HG03175 (cell line): ENCODE data around the gene PSMD8.
A peak's percentile ranks its signal among the peaks of the same experiment; 100 is the strongest.
"Not testable (repeated sequence)": the region's sequence is repeated elsewhere in the genome, so short reads cannot be mapped to it uniquely, and the experiment has no call there.

Experiments
- ATAC-seq: cut with Tn5 transposase; IDR thresholded peaks from one replicate; pipeline ENCODE4 v1.9.1; 2021; ENCODE audit warnings: mild to moderate bottlenecking, moderate library complexity; ENCODE audit not compliant: unreplicated experiment

PSMD8 gene

DNA sequence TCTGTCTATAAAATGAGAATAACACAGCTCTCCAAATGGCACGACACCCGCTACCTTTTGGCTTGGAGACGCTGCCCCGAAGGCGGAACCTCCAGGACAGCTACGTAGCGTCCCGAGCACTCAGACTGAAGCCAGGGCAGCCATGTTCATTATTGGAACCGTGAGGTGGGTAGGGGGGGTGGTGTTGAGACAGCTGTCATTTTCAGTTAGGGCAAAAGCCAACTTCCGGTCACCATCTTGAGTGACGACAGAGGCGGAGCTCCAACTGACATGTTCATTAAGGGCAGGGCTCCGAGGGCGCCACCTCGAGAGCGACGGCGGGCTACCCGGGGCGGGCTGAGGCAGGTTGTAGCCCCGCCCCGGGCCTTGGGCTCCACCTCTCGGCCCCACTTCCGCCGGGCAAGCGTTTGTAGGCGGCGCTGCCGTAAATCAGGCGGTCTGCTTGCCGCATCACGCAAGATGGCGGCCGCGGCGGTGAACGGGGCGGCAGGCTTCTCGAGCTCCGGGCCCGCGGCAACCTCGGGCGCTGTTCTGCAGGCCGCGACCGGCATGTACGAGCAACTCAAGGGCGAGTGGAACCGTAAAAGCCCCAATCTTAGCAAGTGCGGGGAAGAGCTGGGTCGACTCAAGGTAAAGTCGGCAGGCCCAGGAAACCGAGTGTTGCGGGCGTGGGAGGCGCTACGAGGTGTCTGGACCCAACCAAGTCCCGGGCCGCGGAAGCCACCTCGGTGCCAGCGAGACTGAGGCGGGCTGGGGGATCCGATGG, at the start of gene PSMD8:
Gene PSMD8, plus strand, starts transcription at position 240 of the 766 bp plus-strand sequence. Its CDS starts 31 bp downstream, at position 271.
- ATAC-seq: peak; percentile 92

GRCh38 chr19:38326591-38326990, 47.8 kb upstream of the PSMD8 start:
- ATAC-seq: no peak

GRCh38 chr19:38329651-38330050, 44.7 kb upstream of the PSMD8 start:
- no peak for ATAC-seq

DNA sequence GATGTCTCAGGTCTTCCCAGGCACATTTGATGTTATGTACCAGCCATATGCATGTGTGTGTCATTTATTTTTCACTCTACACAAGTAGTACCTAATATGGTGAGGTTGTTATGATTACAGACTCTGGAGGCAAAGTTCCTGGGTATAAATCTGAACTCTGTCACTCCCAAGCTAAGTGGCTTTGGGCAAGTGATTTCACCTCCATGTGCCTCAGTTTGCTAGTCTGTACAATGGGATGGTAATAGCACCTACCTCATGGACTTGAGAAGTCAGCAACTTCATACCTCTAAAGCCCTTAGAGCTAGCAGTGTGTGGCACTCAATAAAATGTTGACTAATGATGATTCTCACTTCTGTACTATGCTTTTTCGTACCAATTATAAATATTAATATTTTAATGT, 42.6 kb upstream of the PSMD8 start:
- ATAC-seq: no peak

GRCh38 chr19:38333245-38333644, 41.1 kb upstream of the PSMD8 start:
- no peak for ATAC-seq

GRCh38 chr19:38335949-38336637, 38.3 kb upstream of the PSMD8 start:
- peak; percentile 68 for ATAC-seq

DNA sequence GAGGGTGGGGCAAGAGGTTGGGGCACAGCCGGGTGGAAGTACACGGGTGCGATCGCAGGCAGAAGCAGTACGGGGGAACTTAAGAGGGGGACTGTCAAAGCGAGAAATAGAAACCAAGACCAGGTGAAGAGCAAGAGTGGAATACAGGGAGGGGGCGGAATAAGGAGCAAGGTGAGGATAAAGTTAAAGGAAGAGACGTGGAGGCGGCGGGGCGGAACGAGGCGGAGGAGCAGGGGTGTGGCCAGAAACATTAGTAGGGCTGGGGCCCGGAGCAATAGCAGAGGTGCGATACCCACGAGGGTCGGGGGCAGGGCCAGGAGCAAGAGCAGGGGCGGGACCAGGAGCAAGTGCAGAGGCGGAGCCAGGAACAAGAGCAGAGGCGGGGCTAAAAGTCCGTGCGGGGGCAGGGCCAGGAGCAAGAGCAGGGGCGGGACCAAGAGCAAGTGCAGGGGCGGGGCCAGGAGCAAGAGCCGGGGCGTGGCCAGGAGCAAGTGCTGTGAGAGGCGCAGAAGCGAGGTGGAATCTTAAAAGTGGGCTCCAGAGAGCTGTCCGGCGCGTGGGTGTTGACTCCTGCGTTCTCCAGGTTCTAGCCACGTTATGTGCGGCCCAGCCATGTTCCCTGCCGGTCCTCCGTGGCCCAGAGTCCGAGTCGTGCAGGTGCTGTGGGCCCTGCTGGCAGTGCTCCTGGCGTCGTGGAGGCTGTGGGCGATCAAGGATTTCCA, 37.6 kb upstream of the PSMD8 start:
- peak; percentile 53 for ATAC-seq

- ATAC-seq: no peak
These were observed 37.1 kb upstream of the PSMD8 start for GRCh38 chr19:38337360-38337653.

DNA sequence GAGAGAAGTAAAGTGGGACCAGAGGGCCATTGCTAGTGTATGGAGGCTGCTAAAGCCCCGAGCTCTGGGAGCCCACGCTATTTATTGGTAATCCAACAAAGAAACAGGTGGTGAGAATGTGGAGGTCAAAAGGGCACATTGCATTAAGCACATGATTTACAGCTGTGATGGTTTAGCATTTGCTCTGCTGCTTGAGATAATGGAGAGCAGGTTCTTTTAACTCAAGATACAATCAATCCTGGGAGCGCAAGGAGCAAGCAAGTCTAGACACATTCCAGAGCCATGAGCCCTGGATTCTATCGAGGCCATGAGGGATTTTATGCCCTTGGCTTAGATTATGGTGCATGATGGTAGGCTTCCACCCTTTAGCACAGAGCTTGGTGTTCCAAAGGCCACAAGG, 35.4 kb upstream of the PSMD8 start:
- ATAC-seq: not testable (repeated sequence)

DNA sequence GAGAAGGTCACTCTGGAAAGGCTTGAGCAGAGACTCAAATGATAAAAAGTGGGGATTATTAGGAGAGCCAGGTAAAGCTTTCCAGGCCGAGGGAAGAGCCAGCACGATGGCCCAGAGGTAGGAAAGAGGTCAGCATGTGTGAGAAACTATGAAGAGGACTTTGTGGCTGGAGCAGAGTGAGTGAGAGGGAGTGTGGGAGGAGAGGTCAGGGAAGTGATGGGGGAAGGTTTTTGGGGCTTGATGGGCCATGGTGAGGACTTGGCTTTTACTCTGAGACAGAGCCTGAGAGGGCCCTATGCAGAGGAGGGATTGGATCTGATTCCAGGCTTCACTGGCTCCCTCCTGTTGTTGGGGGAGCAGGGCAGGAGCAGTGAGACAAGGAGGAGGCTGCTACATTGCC, 33.4 kb upstream of the PSMD8 start:
- ATAC-seq: no peak

DNA sequence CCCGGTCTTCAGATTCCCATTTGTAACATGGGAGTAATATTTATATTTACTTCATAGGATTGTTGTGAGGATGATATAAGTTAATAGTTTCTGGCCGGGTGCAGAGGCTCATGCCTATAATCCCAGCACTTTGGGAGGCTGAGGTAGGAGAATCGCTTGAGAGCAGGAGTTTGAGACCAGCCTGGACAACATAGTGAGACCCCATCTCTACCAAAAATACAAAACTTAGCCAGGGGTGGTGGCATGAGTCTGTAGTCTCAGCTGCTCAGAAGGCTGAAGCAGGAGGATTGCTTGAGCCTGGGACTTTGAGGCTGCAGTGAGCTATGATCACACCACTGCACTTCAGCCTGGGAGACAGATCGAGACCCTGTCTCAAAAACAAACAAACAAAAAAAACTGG, 27.5 kb upstream of the PSMD8 start:
- no peak for ATAC-seq

DNA sequence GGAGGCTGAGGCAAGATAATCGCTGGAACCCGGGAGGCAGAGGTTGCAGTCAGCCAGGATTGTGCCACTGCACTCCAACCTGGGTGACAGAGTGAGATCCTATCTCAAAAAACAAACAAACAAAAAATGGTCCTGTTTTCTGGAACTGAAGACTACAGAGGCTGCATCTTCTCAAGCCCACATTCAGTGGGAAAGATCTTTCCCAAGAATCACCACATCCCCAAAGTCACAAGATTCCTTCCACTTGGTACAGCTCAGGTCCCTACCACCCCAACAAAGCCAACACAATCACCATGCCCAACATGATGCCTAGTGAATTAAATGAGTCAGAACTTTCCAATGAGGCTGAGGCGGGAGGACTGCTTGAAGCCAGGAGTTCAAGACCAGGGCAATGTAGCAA, 23.5 kb upstream of the PSMD8 start:
- no peak for ATAC-seq

DNA sequence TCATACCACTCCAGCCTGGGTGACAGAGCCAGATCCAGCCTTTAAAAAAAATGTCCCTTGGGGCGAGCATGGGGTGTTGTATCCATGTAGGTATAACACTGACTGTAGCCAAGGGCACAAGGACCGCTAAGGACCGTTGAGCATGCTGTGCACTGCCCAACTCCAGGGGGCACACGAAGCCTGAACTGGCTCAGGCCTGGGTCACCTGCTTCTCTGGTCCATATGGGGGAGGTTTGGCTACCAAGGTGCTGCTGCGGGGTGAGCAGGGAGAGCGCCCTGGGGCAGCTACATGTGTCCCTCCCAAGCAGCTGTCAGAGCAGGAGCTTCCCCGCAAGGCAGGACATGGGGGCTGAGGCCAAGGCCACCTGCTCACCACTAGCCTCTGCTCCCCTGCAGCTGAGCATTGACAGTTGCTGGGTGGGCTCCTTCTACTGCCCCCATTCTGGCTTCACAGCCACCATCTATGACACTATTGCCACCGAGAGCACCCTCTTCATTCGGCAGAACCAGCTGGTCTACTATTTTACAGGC, 22.4 kb upstream of the PSMD8 start:
- no peak for ATAC-seq

- no peak for ATAC-seq
These were observed 21.8 kb upstream of the PSMD8 start for GRCh38 chr19:38352611-38353010.

DNA sequence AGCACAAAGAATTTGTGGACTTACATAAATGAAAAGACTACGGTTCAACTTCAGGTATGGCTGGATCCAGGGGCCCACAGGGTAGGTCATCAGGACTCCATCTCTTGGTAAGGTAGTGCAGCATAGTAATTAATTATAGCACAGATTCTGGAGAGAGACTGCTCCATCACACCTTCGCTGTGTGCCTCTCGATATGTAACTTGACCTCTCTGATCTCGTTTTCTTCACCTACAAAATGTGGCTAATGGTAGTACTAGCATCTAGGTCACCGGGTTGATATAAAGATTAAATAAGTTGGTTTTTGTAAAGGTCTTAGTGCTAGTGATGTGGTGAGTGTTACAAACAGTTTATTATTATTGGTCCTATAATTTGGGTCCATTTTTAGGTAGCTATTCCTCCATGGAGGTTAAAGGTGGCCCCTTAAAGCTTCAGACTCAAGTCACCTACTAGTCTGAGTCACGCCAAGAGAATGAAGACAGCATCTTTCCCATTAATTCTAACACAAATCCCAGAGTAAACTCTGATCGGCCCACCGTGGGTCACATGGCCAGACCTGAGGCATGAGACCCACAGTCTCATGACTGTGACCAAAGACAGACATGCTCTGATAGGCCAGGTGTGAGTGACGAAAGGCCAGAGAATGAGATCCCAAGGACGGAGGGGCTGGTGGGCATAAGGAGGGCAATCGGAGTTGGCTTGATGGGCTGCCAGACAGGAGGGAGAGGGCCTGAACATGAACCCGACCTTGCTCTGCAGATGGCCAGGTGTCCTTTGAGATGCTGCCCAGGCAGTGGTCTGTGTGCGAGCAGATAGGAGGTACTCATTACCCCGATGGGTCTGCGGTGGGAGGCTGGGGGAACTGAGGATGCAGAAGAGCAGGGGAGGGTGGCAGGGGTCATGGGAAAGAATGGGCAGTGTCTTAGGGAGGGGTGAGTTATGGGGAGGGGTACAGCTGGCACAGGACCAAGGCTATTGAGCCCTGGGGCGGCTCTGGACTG, 18.3 kb upstream of the PSMD8 start:
- no peak for ATAC-seq

GRCh38 chr19:38358071-38358470, 16.3 kb upstream of the PSMD8 start:
- ATAC-seq: no peak

GRCh38 chr19:38359242-38360021, 14.9 kb upstream of the PSMD8 start:
- no peak for ATAC-seq

DNA sequence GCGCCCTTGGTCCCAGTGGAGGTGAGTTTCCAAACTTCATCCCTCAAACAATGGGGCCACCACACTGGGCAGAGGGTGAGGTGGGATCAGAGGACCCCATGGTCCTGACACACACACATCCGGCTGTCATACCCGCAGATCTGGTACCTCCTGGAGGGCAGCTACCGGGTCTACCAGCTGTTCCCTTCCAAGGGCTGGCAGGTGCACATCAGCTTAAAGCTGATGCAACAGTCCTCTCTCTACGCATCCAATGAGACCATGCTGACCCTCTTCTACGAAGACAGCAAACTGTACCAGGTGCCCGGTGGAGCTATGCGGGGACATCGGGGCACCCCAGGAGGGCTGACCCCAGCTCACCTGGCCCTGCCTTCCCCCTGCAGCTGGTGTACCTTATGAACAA, 14.0 kb upstream of the PSMD8 start:
- ATAC-seq: no peak

DNA sequence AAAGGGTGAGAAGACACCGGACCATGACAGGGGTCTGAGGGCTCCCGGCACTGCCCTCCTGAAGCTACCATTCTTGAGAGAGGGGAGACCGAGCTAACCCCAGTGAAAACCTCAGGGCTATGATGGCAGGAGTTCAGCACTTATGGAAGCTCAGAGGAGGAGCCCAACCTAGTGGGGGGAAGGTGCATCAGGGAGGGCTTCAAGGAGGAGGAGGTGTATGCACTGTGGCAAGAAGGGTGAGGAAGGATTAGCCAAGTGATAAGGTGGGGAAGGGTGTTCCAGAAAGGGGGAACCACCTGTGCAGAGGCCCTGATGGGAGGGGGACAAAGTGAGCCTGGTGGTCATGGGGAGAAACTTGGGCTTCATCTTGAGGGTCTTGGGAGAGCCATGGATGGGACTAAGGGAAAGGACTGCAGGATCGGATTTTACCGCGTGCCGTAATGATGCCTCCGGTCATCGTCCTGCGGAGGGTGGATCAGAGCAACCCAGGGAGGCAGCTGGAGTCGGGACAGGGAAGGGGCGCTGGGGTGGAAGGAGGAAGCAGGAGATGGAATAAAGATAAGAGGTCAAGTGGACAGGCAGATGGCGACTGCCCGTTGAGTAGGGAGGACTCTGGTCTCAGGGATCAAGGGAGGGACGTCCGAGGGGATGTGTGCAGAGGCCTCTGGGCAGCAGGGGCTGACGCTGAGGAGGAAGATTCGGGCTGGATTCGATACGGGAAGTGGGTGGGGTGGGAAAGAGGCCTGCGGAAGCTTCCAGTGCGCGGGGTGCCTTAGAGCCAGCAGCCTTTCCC, 13.3 kb upstream of the PSMD8 start:
- ATAC-seq: no peak
